Endothelial cell (in vitro differentiated cells): ENCODE results near the gene WDR31. TPM values are rescaled to one million over a fixed set of nuclear protein-coding genes. Genes with fewer than 3 reads are reported as not detected.

Experiments
- DNase-seq: peaks from one replicate; pipeline ENCODE4 v3.0.0; 2021; ENCODE audit warnings: low spot score
- H3K27ac Mint-ChIP-seq: one replicate; pipeline ENCODE4 v1.8.0; 2021; ENCODE audit warnings: mixed read lengths, inconsistent platforms; ENCODE audit not compliant: unreplicated experiment
- H3K27me3 Mint-ChIP-seq: one replicate; pipeline ENCODE4 v1.8.0; 2021; ENCODE audit warnings: mild to moderate bottlenecking, moderate library complexity, mixed read lengths, inconsistent platforms; ENCODE audit not compliant: unreplicated experiment
- H3K36me3 Mint-ChIP-seq: one replicate; pipeline ENCODE4 v1.8.0; 2021; ENCODE audit warnings: mild to moderate bottlenecking, low read depth, mixed read lengths, inconsistent platforms; ENCODE audit not compliant: unreplicated experiment
- H3K4me1 Mint-ChIP-seq: one replicate; pipeline ENCODE4 v1.8.0; 2021; ENCODE audit warnings: mild to moderate bottlenecking, mixed read lengths, inconsistent platforms; ENCODE audit not compliant: unreplicated experiment
- H3K4me3 Mint-ChIP-seq: one replicate; pipeline ENCODE4 v1.8.0; 2021; ENCODE audit warnings: mild to moderate bottlenecking, mixed read lengths, inconsistent platforms; ENCODE audit not compliant: unreplicated experiment
- H3K9me3 Mint-ChIP-seq: one replicate; pipeline ENCODE4 v1.8.0; 2021; ENCODE audit warnings: mixed read lengths, inconsistent platforms; ENCODE audit not compliant: unreplicated experiment
- CTCF ChIP-seq: fragments of 200-600 bp; sonication (generic); IDR thresholded peaks from one replicate; pipeline ENCODE4 v1.5.0; 2021; ENCODE audit warnings: antibody characterized with exemption; ENCODE audit not compliant: unreplicated experiment
- total RNA-seq: library from RNA; stranded (reverse); fragmentation: NEBNext Ultra II Directional; extraction: Animal tissue kit (Norgen Biotek cat#: 25700); gene quantifications from one replicate; pipeline ENCODE4 v1.2.1, GENCODE V29; 2021; ENCODE audit not compliant: unreplicated experiment

WDR31 gene
- total RNA-seq, 1 donor from 2014 or later: 0.95 TPM

GRCh38 chr9:113310538-113310937 lies 29.5 kb downstream of the WDR31 start:
- Mint-ChIP-seq H3K4me1 (no peaks in the 10 kb centered on the region), H3K27ac (no peak overlapping the region), H3K4me3 (no peak overlapping the region), H3K36me3 (no peaks in the 10 kb centered on the region), H3K27me3 (no peaks in the 10 kb centered on the region), H3K9me3 (no peaks in the 10 kb centered on the region)
- no peak for TF ChIP-seq CTCF
- no peak for DNase-seq

DNA sequence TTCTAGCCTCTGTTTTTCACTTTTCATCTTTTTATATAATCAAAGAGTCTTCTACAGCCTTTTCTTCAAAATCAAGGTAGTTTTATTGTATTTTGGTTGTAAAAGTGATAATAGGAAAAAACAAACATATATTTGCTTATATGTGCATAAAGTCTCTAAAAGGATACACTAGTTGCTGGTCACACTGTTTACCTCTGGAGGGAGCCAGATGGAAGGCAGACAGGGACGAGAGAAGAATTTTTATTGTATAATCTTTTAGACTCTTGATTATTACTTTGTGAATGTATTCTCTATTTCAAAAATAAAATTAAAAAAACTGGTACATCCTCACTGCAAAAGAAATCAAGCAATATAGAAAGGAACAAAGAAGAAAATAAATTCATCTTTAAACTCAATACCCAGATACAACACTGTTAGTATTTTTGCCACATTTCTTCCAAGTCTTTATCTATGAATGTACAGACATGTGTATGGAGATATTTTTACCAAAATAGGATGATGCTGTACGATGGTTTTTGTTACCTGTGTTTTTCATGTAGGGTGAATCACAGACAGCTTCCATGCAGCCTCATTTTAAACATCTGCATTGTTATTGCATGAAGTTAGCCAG lies 30.8 kb downstream of the WDR31 start:
- TF ChIP-seq CTCF: peak; percentile 19
- Mint-ChIP-seq H3K27me3 (no peaks in the 10 kb centered on the region), H3K4me3 (no peak overlapping the region), H3K36me3 (no peaks in the 10 kb centered on the region), H3K4me1 (no peaks in the 10 kb centered on the region), H3K9me3 (no peaks in the 10 kb centered on the region), H3K27ac (no peak overlapping the region)
- no peak for DNase-seq

DNA sequence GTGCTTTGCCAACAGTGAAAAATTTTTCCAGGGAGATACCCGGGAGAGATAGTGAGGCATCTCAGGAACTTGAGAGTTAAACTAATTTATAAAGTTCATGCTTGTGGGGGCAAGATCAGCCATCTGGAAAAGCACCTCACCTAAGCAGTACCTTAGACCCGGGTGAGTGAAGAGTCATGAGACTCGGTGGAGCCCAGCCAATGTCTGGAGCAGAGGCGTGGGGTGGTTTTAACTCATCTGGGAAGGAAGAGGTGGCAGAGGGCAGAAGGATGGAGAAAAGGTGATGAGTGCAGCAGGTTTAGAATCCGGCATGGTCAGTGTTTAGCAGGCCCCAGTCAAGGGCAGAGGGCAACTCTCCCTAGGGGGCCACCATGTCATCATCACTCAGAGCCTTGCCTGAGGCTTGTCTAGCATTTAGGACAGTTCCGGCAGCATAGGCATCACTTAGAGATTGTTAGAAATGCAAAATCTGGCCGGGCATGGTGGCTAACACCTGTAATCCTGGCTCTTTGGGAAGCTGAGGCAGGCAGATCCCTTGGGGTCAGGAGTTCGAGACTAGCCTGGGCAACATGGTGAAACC lies 32.6 kb downstream of the WDR31 start:
- no peak for DNase-seq
- Mint-ChIP-seq H3K27ac (no peak overlapping the region), H3K36me3 (no peaks in the 10 kb centered on the region), H3K27me3 (peaks cover 2% of the 10 kb centered on the region), H3K4me1 (no peaks in the 10 kb centered on the region), H3K9me3 (no peaks in the 10 kb centered on the region), H3K4me3 (no peak overlapping the region)
- TF ChIP-seq CTCF: no peak

- H3K4me1 Mint-ChIP-seq: no peaks in the 10 kb centered on the region
- peaks cover 2% of the 10 kb centered on the region for H3K27me3 Mint-ChIP-seq
- H3K36me3 Mint-ChIP-seq: no peaks in the 10 kb centered on the region
- no peaks in the 10 kb centered on the region for H3K9me3 Mint-ChIP-seq
- no peak for TF ChIP-seq CTCF
- no peak for DNase-seq
- no peak overlapping the region for H3K27ac Mint-ChIP-seq
- H3K4me3 Mint-ChIP-seq: no peak overlapping the region
Measured at GRCh38 chr9:113306566-113306965, 33.5 kb downstream of the WDR31 start.

DNA sequence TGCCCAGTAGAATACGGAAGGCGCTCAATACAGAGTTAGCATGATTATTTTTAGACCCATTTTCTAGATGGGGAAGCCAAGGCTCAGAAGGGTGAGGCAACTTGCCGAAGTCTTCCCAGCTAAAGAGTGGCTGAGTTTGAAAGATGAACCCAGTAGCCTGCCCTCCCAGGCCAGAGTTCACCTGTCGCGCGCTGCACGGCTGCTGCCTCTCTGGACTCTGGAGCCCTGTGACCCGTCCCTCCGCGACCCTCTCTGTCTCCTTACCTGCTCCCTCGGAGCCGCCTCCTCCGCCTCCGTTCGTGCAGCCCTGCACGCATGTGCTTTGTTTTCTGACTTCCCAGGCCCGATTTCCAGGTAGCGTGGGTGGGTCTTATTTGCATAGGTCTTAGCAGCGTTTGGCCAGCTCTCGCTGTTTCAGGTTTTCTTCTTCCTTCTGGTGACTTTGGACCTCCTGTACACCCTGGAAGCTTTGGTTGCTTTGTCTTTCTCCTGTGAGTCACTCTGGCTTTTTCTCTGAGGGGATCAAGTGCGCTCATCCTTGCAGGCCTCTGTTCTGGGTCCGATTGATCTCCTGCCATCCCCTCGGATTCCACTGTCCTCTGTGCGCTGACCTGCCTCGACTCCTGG lies 37.2 kb downstream of the WDR31 start, which contains the start of gene RNF183:
Gene RNF183, minus strand, starts transcription at position 585 of the 627 bp plus-strand sequence. CDS start 5,192 bp downstream, outside the sequence.
- Mint-ChIP-seq H3K4me1 (peaks cover 10% of the 10 kb centered on the region), H3K4me3 (no peak within 1 kb of the TSS), H3K9me3 (no peaks in the 10 kb centered on the region), H3K27me3 (peaks cover 6% of the 10 kb centered on the region), H3K36me3 (no peaks in the 10 kb centered on the region), H3K27ac (no peak within 1 kb of the TSS)
- no peak for DNase-seq
- TF ChIP-seq CTCF: no peak
